Astrocyte (in vitro differentiated cells and primary cell): ENCODE measurements around the gene SCRN2. TPM values are rescaled to one million over a fixed set of nuclear protein-coding genes. Genes with fewer than 3 reads are reported as not detected.

Experiments used
- DNase-seq: peaks from one replicate; pipeline ENCODE4 v3.0.0-alpha.2; 2010; ENCODE audit warnings: low read depth
- FAIRE-seq: peaks from 2 replicates; lab custom pipeline; 2011; peaks lifted over from hg19 to GRCh38; lab: Jason Lieb, UNC
- H2AFZ ChIP-seq: 2 replicates; pipeline ENCODE4 v1.6.0; 2012; ENCODE audit warnings: low read depth, low read length, inconsistent platforms
- H3K27ac ChIP-seq: 2 replicates; pipeline ENCODE4 v1.5.1; 2011; ENCODE audit warnings: low read depth, low read length, inconsistent platforms
- H3K27me3 ChIP-seq: 2 replicates; pipeline ENCODE4 v1.6.0; 2011; ENCODE audit warnings: low read length, inconsistent platforms; ENCODE audit not compliant: insufficient read depth
- H3K36me3 ChIP-seq: 2 replicates; pipeline ENCODE4 v1.5.1; 2011; ENCODE audit warnings: low read length, inconsistent platforms; ENCODE audit not compliant: insufficient read depth
- H3K4me1 ChIP-seq: 2 replicates; pipeline ENCODE4 v1.5.1; 2011; ENCODE audit warnings: low read length, inconsistent platforms; ENCODE audit not compliant: insufficient read depth
- H3K4me2 ChIP-seq: 2 replicates; pipeline ENCODE4 v1.6.0; 2012; ENCODE audit warnings: low read length, inconsistent platforms
- H3K4me3 ChIP-seq: 2 replicates; pipeline ENCODE4 v1.5.1; 2011; ENCODE audit warnings: low read depth, mild to moderate bottlenecking, low read length, inconsistent platforms; ENCODE audit not compliant: insufficient read depth
- H3K79me2 ChIP-seq: 2 replicates; pipeline ENCODE4 v1.6.0; 2012; ENCODE audit warnings: mild to moderate bottlenecking, low read length, inconsistent platforms; ENCODE audit not compliant: insufficient read depth
- H3K9ac ChIP-seq: 2 replicates; pipeline ENCODE4 v1.6.0; 2012; ENCODE audit warnings: mild to moderate bottlenecking, low read length, inconsistent platforms
- H3K9me3 ChIP-seq: 2 replicates; pipeline ENCODE4 v1.5.1; 2012; ENCODE audit warnings: low read depth, mild to moderate bottlenecking, low read length, inconsistent platforms; ENCODE audit not compliant: insufficient read depth
- H4K20me1 ChIP-seq: 2 replicates; pipeline ENCODE4 v1.6.0; 2012; ENCODE audit warnings: low read length, inconsistent platforms; ENCODE audit not compliant: insufficient read depth
- H3K27ac Mint-ChIP-seq: one replicate; pipeline ENCODE4 v1.8.0; 2021; ENCODE audit warnings: mild to moderate bottlenecking, mixed read lengths; ENCODE audit not compliant: unreplicated experiment
- H3K27me3 Mint-ChIP-seq: one replicate; pipeline ENCODE4 v1.8.0; 2021; ENCODE audit warnings: low read depth, mixed read lengths; ENCODE audit not compliant: unreplicated experiment
- H3K36me3 Mint-ChIP-seq: one replicate; pipeline ENCODE4 v1.8.0; 2021; ENCODE audit warnings: low read depth, mixed read lengths; ENCODE audit not compliant: unreplicated experiment
- H3K4me1 Mint-ChIP-seq: one replicate; pipeline ENCODE4 v1.8.0; 2021; ENCODE audit warnings: low read depth, mixed read lengths; ENCODE audit not compliant: unreplicated experiment
- H3K4me3 Mint-ChIP-seq: one replicate; pipeline ENCODE4 v1.8.0; 2021; ENCODE audit warnings: mild to moderate bottlenecking, moderate library complexity, mixed read lengths; ENCODE audit not compliant: unreplicated experiment
- H3K9me3 Mint-ChIP-seq: one replicate; pipeline ENCODE4 v1.8.0; 2021; ENCODE audit warnings: mild to moderate bottlenecking, mixed read lengths; ENCODE audit not compliant: unreplicated experiment
- EZH2 ChIP-seq: IDR thresholded peaks from 2 replicates; pipeline ENCODE4 v1.6.1; 2012; ENCODE audit warnings: mild to moderate bottlenecking, low read length, inconsistent platforms; ENCODE audit not compliant: insufficient read depth
- total RNA-seq: library from RNA; stranded (reverse); gene quantifications from 2 replicates; pipeline ENCODE4 v1.2.1, GENCODE V29; 2021
- TF ChIP-seq, protein P1 (sequence below): IDR thresholded peaks from 2 replicates; pipeline ENCODE4 v1.5.1; 2011; ENCODE audit warnings: low read depth, mild to moderate bottlenecking, inconsistent platforms, low read length, moderate library complexity; ENCODE audit not compliant: insufficient read depth

SCRN2 gene
- total RNA-seq, 1 donor from 2014 or later, result 17.5 TPM

DNA sequence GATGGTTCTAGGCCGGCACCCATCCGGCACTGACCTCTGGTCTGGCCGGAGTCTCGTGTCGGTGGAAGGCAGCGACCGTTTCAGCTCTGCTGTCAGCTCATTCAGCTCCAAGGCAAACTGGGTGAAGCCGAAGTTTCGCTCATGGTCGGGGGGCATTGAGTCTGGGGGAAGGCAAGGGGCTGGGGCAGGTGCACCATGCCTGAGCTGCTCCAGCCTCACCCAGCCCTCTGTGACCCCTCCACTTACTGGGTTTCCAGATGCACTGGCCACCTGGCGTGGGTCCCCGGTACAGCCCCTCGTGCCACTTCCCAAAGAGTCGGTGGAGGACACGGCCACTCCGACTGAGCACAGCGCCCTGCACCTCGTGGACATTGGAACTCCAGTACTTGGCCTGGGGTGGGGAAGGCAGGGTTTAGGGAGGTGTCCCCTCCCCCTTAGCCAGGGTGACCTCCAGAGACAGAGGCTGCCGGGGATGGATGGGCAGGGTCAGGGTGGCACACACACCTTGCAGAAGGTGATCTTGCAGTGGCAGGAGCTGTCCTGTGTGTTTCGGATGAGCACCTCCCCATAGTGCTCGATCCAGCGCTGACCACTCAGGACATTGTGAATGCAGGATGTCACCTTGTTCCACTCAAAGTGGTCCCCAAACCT lies 32.1 kb downstream of the SCRN2 start:
- peaks cover 12% of the 10 kb centered on the region for H3K4me1 ChIP-seq
- Mint-ChIP-seq H3K27ac (peak overlapping the region; percentile 69), H3K4me3 (no peak overlapping the region), H3K9me3 (no peaks in the 10 kb centered on the region), H3K4me1 (peaks cover 29% of the 10 kb centered on the region), H3K36me3 (peaks cover 31% of the 10 kb centered on the region), H3K27me3 (peaks cover 9% of the 10 kb centered on the region)
- H4K20me1 ChIP-seq, result peaks cover 61% of the 10 kb centered on the region
- H3K27me3 ChIP-seq, result peaks cover 4% of the 10 kb centered on the region
- no peak overlapping the region for H3K4me2 ChIP-seq
- TF ChIP-seq, protein P1, sequence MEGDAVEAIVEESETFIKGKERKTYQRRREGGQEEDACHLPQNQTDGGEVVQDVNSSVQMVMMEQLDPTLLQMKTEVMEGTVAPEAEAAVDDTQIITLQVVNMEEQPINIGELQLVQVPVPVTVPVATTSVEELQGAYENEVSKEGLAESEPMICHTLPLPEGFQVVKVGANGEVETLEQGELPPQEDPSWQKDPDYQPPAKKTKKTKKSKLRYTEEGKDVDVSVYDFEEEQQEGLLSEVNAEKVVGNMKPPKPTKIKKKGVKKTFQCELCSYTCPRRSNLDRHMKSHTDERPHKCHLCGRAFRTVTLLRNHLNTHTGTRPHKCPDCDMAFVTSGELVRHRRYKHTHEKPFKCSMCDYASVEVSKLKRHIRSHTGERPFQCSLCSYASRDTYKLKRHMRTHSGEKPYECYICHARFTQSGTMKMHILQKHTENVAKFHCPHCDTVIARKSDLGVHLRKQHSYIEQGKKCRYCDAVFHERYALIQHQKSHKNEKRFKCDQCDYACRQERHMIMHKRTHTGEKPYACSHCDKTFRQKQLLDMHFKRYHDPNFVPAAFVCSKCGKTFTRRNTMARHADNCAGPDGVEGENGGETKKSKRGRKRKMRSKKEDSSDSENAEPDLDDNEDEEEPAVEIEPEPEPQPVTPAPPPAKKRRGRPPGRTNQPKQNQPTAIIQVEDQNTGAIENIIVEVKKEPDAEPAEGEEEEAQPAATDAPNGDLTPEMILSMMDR, result no peak
- TF ChIP-seq EZH2, result no peak
- no peak for DNase-seq
- H3K79me2 ChIP-seq, result no peaks in the 10 kb centered on the region
- H2AFZ ChIP-seq, result no peak overlapping the region
- H3K9ac ChIP-seq, result no peak overlapping the region
- no peak overlapping the region for H3K27ac ChIP-seq
- H3K9me3 ChIP-seq, result no peaks in the 10 kb centered on the region
- H3K4me3 ChIP-seq, result no peak overlapping the region
- FAIRE-seq, result no peak
- H3K36me3 ChIP-seq, result peaks cover 5% of the 10 kb centered on the region

DNA sequence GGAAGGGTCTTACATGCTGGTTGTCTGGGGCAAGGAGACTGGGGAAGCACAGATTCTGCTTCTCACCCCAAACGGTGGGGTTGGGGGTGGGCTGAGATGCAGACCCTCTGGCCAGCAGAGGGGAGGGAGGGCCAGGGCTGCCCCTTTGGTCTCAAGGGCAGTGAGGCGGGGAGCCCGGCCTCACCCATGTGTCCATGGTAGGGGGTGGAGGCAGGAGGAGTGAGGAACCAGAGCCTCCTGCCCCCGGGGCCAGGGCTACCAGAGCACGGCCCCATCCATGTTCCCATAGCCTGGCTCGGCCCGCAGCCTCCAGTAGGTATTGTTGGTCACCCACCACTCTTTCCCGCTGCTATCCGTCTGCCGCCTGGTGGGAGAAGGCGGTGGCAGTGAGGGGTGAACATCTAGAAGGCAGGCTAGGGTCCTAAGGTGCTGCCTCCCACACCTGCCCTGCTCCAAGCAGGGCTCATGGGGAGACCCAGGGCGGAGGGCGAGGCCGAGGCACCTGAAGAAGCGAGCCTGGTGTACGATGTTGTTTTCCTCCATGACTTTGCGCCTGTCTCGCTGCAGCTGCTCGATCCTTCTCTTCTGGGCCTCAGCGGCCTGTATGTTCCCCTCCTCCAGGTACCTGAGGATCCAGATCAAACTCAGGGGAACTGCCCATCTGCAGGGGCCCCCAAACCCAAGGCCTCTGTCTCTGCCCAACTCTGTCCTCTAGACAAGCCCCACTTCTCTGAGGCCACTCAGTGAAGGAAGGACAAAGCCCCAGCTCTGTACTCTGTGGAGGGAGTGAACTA lies 32.8 kb downstream of the SCRN2 start:
- no peak for FAIRE-seq
- Histone ChIP-seq H3K27me3 (peaks cover 10% of the 10 kb centered on the region), H3K79me2 (no peaks in the 10 kb centered on the region), H3K9me3 (no peaks in the 10 kb centered on the region), H3K27ac (no peak overlapping the region), H3K4me1 (peaks cover 12% of the 10 kb centered on the region), H3K9ac (no peak overlapping the region), H3K4me2 (no peak overlapping the region), H2AFZ (no peak overlapping the region), H3K4me3 (no peak overlapping the region), H3K36me3 (peaks cover 5% of the 10 kb centered on the region), H4K20me1 (peaks cover 61% of the 10 kb centered on the region)
- no peaks in the 10 kb centered on the region for H3K9me3 Mint-ChIP-seq
- peak overlapping the region; percentile 26 for H3K27ac Mint-ChIP-seq
- no peak for DNase-seq
- peaks cover 29% of the 10 kb centered on the region for H3K4me1 Mint-ChIP-seq
- H3K4me3 Mint-ChIP-seq, result no peak overlapping the region
- TF ChIP-seq EZH2, result no peak
- TF ChIP-seq, protein P1, result no peak
- peaks cover 13% of the 10 kb centered on the region for H3K27me3 Mint-ChIP-seq
- peaks cover 31% of the 10 kb centered on the region for H3K36me3 Mint-ChIP-seq

GRCh38 chr17:47807421-47807820 lies 33.7 kb downstream of the SCRN2 start:
- Mint-ChIP-seq H3K27ac (peak overlapping the region; percentile 26), H3K9me3 (no peaks in the 10 kb centered on the region), H3K36me3 (peaks cover 27% of the 10 kb centered on the region), H3K27me3 (peaks cover 19% of the 10 kb centered on the region), H3K4me3 (no peak overlapping the region), H3K4me1 (peaks cover 26% of the 10 kb centered on the region)
- no peak for DNase-seq
- peaks cover 15% of the 10 kb centered on the region for H3K27me3 ChIP-seq
- FAIRE-seq, result no peak
- no peak overlapping the region for H3K4me3 ChIP-seq
- no peak overlapping the region for H3K4me2 ChIP-seq
- H3K36me3 ChIP-seq, result peaks cover 5% of the 10 kb centered on the region
- TF ChIP-seq EZH2, result no peak
- TF ChIP-seq, protein P1, result no peak
- H3K79me2 ChIP-seq, result no peaks in the 10 kb centered on the region
- H3K27ac ChIP-seq, result no peak overlapping the region
- peaks cover 12% of the 10 kb centered on the region for H3K4me1 ChIP-seq
- no peak overlapping the region for H2AFZ ChIP-seq
- H3K9me3 ChIP-seq, result no peaks in the 10 kb centered on the region
- no peak overlapping the region for H3K9ac ChIP-seq
- H4K20me1 ChIP-seq, result peaks cover 55% of the 10 kb centered on the region
